BJ (cell line): Measurements from ENCODE around the gene UGT1A9. TPM values are rescaled to one million over a fixed set of nuclear protein-coding genes. Genes with fewer than 3 reads are reported as not detected.
"Not testable (repeated sequence)": the region's sequence is repeated elsewhere in the genome, so short reads cannot be mapped to it uniquely, and the experiment has no call there.

Source experiments
- CTCF ChIA-PET: fragments of 350-600 bp; formaldehyde crosslinking; extraction: SDS; loops from one replicate; lab custom pipeline; 2021; ENCODE audit warnings: antibody characterized with exemption, inconsistent platforms; lab: Yijun Ruan, JAX
- POLR2A ChIA-PET: fragments of 300-600 bp; sonication (Branson Sonifier 250); formaldehyde crosslinking; extraction: SDS; loops from one replicate; lab custom pipeline; 2021; ENCODE audit warnings: antibody characterized with exemption; lab: Charles Lee
- DNase-seq: peaks from one replicate; pipeline ENCODE4 v3.0.0-alpha.2; 2011; ENCODE audit warnings: low read depth
- H3K27me3 ChIP-seq: 2 replicates; pipeline ENCODE4 v1.6.0; 2011; ENCODE audit warnings: low read length; ENCODE audit not compliant: control insufficient read depth, insufficient read depth
- H3K36me3 ChIP-seq: 2 replicates; pipeline ENCODE4 v1.5.1; 2011; ENCODE audit warnings: low read length; ENCODE audit not compliant: control insufficient read depth, insufficient read depth
- H3K4me3 ChIP-seq: 2 replicates; pipeline ENCODE4 v1.5.1; 2011; ENCODE audit warnings: low read depth, mild to moderate bottlenecking, control low read depth, low read length
- CTCF ChIP-seq: IDR thresholded peaks from 2 replicates; pipeline ENCODE4 v1.5.1; 2011; ENCODE audit warnings: low read depth, mild to moderate bottlenecking, control low read depth, inconsistent platforms, low read length, moderate library complexity; ENCODE audit not compliant: insufficient read depth
- polyA plus RNA-seq: library from polyadenylated mRNA; depleted of rRNA; stranded (reverse); fragments of >200 nt; gene quantifications from 2 replicates; pipeline ENCODE4 v1.2.3, GENCODE V29; 2011

UGT1A9 gene
- polyA plus RNA-seq, 1 experiment, result not detected

GRCh38 chr2:233693963-233694362 lies 22.3 kb downstream of the UGT1A9 start:
- ChIA-PET POLR2A (no interaction called here), CTCF (no interaction called here)
- no peak for DNase-seq
- no peak for TF ChIP-seq CTCF
- Histone ChIP-seq H3K36me3 (no peaks in the 10 kb centered on the region), H3K27me3 (no peaks in the 10 kb centered on the region), H3K4me3 (no peak overlapping the region)

GRCh38 chr2:233698740-233699139 lies 27.0 kb downstream of the UGT1A9 start:
- POLR2A ChIA-PET, result no interaction called here
- CTCF ChIA-PET, result interaction anchor here (1.8 kb wide), 1 partner anchor 12 kb away, joined by 7 read pairs; no protein-coding TSS in a partner anchor
- TF ChIP-seq CTCF, result no peak
- DNase-seq, result no peak
- no peaks in the 10 kb centered on the region for H3K36me3 ChIP-seq
- H3K4me3 ChIP-seq, result no peak overlapping the region
- H3K27me3 ChIP-seq, result no peaks in the 10 kb centered on the region

GRCh38 chr2:233699424-233700027 lies 27.8 kb downstream of the UGT1A9 start:
- Histone ChIP-seq H3K4me3 (no peak overlapping the region), H3K27me3 (no peaks in the 10 kb centered on the region), H3K36me3 (no peaks in the 10 kb centered on the region)
- no peak for TF ChIP-seq CTCF
- DNase-seq, result no peak
- ChIA-PET CTCF (interaction anchor here (0.6 to 1.8 kb wide), 3 partner anchors 12 to 295 kb away, joined by 3 to 7 read pairs (median 3); no protein-coding TSS in a partner anchor), POLR2A (no interaction called here)

GRCh38 chr2:233700028-233700635 lies 28.4 kb downstream of the UGT1A9 start:
- H3K27me3 ChIP-seq, result no peaks in the 10 kb centered on the region
- H3K36me3 ChIP-seq, result no peaks in the 10 kb centered on the region
- DNase-seq, result peak; percentile 89
- ChIA-PET CTCF (interaction anchor here (0.6 to 1.8 kb wide), 3 partner anchors 11 to 296 kb away, joined by 3 to 7 read pairs (median 3); no protein-coding TSS in a partner anchor), POLR2A (interaction anchor here (0.7 kb wide), 1 partner anchor 449 kb away, joined by 5 read pairs; the partner anchor contains the start of gene ATG16L1)
- TF ChIP-seq CTCF, result no peak
- no peak overlapping the region for H3K4me3 ChIP-seq

GRCh38 chr2:233700842-233701241 lies 29.1 kb downstream of the UGT1A9 start:
- CTCF ChIA-PET, POLR2A ChIA-PET, H3K4me3 ChIP-seq, H3K27me3 ChIP-seq, H3K36me3 ChIP-seq, DNase-seq: not testable (repeated sequence)
